Activated naive CD8-positive, alpha-beta T cell (primary cell): ENCODE results near the gene FAHD1.

ENCODE experiments used
- H3K27ac Mint-ChIP-seq: one replicate; pipeline ENCODE4 v1.8.0; 2021; ENCODE audit warnings: mixed read lengths
- H3K27me3 Mint-ChIP-seq: one replicate; pipeline ENCODE4 v1.8.0; 2021; ENCODE audit warnings: mixed read lengths
- H3K36me3 Mint-ChIP-seq: one replicate; pipeline ENCODE4 v1.8.0; 2021; ENCODE audit warnings: mixed read lengths
- H3K4me1 Mint-ChIP-seq: one replicate; pipeline ENCODE4 v1.8.0; 2021; ENCODE audit warnings: low read depth, mixed read lengths
- H3K4me3 Mint-ChIP-seq: one replicate; pipeline ENCODE4 v1.8.0; 2021; ENCODE audit warnings: mild to moderate bottlenecking, mixed read lengths
- H3K9me3 Mint-ChIP-seq: one replicate; pipeline ENCODE4 v1.8.0; 2021; ENCODE audit warnings: low read depth, mixed read lengths

Gene FAHD1

DNA sequence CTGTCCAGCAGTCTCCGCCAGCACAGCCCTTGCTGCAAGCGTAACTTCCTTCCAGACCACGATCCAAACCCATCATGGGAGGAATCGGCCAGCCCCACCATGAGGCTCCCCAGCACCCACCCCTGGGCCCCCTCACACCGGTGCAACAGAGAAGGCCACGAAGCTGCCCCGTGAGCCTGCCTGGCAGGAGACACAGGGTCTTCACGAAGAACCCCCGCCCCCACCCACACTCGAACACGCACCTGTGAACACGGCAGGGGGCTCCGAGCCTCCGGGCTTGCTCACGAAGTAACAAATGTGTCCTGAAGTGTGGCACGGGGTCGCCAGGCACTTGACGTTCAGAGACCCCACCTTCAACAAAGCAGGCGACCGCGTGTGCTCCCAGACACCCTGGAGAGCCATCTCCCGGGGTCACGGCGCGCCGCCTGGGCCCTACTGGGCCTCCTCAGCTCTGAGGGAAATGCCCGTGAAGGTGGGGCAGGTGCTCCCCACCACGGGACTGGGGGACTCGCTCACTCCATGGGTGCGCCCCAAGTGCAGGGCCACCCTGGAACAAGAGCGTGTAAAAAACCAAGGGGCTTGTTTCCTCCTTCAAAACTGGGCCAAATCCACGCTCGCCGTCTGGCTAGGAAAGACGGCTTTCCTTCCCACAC is 8.0 kb upstream of the FAHD1 start:
- Mint-ChIP-seq H3K36me3 (no peaks in the 10 kb centered on the region), H3K4me1 (peaks cover 4% of the 10 kb centered on the region), H3K27ac (no peak overlapping the region), H3K4me3 (no peak overlapping the region), H3K9me3 (no peaks in the 10 kb centered on the region), H3K27me3 (no peaks in the 10 kb centered on the region)

DNA sequence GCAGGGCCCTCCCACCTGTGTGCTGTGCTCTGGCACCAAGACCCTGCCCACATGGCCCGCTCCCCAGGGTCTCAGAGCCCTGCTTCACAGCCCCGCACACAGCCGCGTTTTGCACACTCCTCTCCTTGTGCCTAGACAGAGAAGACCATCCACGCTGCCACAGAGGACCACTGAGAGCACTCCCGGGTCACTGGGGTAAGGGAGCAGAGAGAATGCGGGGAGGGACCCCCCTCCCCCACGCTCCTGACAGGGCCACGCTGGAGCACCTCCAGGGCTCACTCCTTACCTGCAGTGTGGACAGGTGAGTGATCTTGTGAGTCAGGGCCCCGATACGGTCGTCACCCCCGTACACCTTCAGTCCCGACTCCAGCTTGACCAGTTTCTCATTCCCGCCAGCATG is 7.4 kb upstream of the FAHD1 start:
- H3K9me3 Mint-ChIP-seq, result no peaks in the 10 kb centered on the region
- H3K4me1 Mint-ChIP-seq, result peaks cover 10% of the 10 kb centered on the region
- H3K4me3 Mint-ChIP-seq, result no peak overlapping the region
- H3K36me3 Mint-ChIP-seq, result no peaks in the 10 kb centered on the region
- no peak overlapping the region for H3K27ac Mint-ChIP-seq
- H3K27me3 Mint-ChIP-seq, result no peaks in the 10 kb centered on the region

DNA sequence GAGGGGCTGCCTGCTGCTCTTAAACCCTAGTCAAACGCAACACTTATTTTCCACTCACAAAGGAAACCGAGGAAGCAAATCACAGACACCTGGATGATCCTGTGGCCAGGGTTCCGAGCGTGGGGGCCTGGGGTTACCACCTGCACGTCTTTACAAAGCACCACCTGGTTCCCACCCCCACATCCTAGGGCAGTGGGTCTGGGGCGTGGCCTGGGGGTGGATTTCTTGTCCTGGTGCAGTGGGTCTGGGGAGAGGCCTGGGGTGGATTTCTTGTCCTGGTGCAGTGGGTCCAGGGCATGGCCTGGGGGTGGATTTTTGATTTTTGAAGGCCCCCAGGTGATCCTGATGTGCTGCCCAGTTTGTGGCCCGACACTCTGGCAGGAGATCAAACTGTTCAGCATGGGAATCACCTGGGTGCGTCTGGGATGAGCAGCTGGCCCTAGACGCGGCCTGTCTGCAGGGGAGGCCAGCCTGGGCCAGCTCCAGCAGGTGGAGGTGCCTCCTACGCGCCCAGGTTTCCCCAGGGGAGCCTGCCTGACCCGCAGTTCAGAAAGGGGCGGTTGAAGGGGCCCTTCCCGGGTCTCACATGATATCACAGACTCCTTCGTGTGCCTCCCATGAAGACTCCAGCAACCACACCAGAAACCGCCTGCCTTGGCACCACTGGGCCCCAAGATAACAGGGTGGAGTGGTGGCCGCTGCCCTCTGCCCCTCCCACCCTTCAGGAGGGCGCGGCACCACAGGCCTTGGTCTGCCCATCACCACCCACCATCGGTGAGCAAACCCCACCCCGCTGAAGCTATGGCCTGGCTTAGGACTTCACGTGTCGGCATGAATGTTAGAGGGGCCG is 6.7 kb upstream of the FAHD1 start:
- Mint-ChIP-seq H3K27me3 (no peaks in the 10 kb centered on the region), H3K36me3 (no peaks in the 10 kb centered on the region), H3K4me1 (peaks cover 15% of the 10 kb centered on the region), H3K27ac (no peak overlapping the region), H3K9me3 (no peaks in the 10 kb centered on the region), H3K4me3 (no peak overlapping the region)

- H3K27ac Mint-ChIP-seq, result no peak overlapping the region
- H3K36me3 Mint-ChIP-seq, result no peaks in the 10 kb centered on the region
Measured at GRCh38 chr16:1820946-1821290, 6.1 kb upstream of the FAHD1 start.

GRCh38 chr16:1821861-1822611 is 5.0 kb upstream of the FAHD1 start:
- no peaks in the 10 kb centered on the region for H3K27me3 Mint-ChIP-seq
- H3K4me1 Mint-ChIP-seq, result peaks cover 20% of the 10 kb centered on the region
- H3K9me3 Mint-ChIP-seq, result no peaks in the 10 kb centered on the region
- no peak overlapping the region for H3K4me3 Mint-ChIP-seq
- H3K27ac Mint-ChIP-seq, result no peak overlapping the region
- H3K36me3 Mint-ChIP-seq, result no peaks in the 10 kb centered on the region

More at GRCh38 chr16:1820946-1821290, 6.1 kb upstream of the FAHD1 start:
- H3K9me3 Mint-ChIP-seq, result no peaks in the 10 kb centered on the region
- no peaks in the 10 kb centered on the region for H3K27me3 Mint-ChIP-seq
- no peak overlapping the region for H3K4me3 Mint-ChIP-seq
- H3K4me1 Mint-ChIP-seq, result peaks cover 20% of the 10 kb centered on the region

DNA sequence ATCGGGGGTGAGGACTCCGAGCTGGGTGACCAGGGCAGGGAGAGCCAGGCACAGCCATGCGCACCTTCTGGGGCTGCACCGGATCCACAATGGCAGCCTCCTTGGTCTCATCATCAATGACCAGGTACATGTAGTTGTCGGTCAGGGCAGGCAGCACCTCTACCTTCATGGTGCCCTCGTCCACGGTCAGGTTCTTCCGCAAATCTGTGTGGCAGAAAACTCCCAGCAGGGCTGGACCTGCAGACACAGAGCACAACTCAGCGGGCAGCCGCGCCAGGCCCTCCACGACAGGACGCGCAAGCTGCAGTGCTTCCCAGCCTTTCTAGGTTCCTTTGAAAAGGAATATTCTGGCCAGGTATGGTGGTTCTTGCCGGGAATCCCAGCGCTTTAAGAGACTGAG is 4.2 kb upstream of the FAHD1 start:
- peaks cover 25% of the 10 kb centered on the region for H3K4me1 Mint-ChIP-seq
- no peaks in the 10 kb centered on the region for H3K27me3 Mint-ChIP-seq
- H3K9me3 Mint-ChIP-seq, result no peaks in the 10 kb centered on the region
- no peaks in the 10 kb centered on the region for H3K36me3 Mint-ChIP-seq
- H3K4me3 Mint-ChIP-seq, result no peak overlapping the region
- H3K27ac Mint-ChIP-seq, result no peak overlapping the region

GRCh38 chr16:1823821-1824220 is 3.2 kb upstream of the FAHD1 start:
- peaks cover 33% of the 10 kb centered on the region for H3K4me1 Mint-ChIP-seq
- no peaks in the 10 kb centered on the region for H3K9me3 Mint-ChIP-seq
- H3K4me3 Mint-ChIP-seq, result no peak overlapping the region

DNA sequence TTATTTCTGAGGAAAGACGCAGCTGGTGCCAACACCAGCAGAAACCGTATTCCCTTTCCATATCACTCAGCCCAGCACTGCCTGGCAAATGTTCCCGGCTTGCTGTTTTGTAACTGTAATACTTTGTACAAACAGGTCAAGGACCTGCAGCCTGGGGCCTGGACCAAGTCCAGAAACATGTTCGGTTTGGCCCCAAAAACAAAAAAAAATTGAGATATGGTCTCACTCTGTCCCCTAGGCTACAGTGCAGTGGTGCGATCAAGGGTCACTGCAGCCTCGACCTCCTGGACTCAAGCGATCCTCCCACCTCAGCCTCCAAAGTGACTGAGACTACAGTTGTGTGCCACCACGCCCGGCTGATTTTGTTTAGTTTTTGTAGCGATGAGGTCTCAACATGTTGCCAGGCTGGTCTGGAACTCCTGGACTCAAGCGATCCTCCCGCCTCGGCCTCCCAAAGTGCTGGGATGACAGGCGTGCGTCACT is 1.6 kb upstream of the FAHD1 start:
- no peaks in the 10 kb centered on the region for H3K36me3 Mint-ChIP-seq
- no peaks in the 10 kb centered on the region for H3K9me3 Mint-ChIP-seq
- H3K4me3 Mint-ChIP-seq, result peak overlapping the region; percentile 87
- H3K4me1 Mint-ChIP-seq, result peaks cover 45% of the 10 kb centered on the region
- H3K27ac Mint-ChIP-seq, result peak overlapping the region; percentile 75
- H3K27me3 Mint-ChIP-seq, result no peaks in the 10 kb centered on the region

More at GRCh38 chr16:1823821-1824220, 3.2 kb upstream of the FAHD1 start:
- Mint-ChIP-seq H3K27me3 (no peaks in the 10 kb centered on the region), H3K36me3 (no peaks in the 10 kb centered on the region), H3K27ac (peak overlapping the region; percentile 61)

GRCh38 chr16:1825864-1826690 is 929 bp upstream of the FAHD1 start:
- peaks cover 47% of the 10 kb centered on the region for H3K4me1 Mint-ChIP-seq
- no peaks in the 10 kb centered on the region for H3K36me3 Mint-ChIP-seq
- H3K27ac Mint-ChIP-seq, result peak overlapping the region; percentile 75
- H3K4me3 Mint-ChIP-seq, result peak overlapping the region; percentile 87
- H3K9me3 Mint-ChIP-seq, result no peaks in the 10 kb centered on the region
- H3K27me3 Mint-ChIP-seq, result no peaks in the 10 kb centered on the region

DNA sequence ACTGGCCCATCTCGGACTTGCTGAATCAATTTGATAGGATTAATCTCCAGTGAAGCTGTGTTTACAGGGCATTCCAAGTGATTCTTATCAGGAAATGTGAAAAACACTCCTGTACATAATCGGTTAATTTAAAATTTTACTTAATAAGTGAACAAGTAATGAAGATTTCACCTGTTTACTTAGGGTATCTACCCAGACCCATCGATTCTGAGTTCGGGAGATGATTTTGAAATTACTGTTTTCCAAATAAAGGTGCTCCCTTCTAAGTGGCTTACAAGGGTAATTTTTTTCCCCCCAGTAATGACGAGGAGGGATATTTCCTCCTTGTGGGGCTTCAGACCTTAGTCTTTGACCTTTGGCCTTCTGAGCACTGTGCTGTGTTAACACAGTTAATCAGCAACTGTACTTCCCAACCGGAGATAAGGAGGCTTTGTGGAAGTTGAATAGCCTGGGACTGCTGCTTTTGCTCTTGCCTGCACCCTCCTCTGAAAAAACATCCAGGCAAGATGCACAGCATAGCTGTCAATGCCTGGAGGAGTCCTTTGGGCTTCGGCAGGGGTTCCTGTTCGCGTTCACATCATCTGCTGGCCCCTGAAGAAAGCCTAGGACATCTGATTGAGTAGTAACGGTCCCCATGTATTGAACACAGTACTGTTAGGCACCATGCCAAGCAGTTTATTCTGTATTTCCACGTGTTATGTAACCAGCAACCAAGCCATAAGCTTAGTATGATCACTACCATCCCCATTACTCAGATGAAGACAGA is 1.8 kb downstream of the FAHD1 start:
- H3K27me3 Mint-ChIP-seq, result no peaks in the 10 kb centered on the region
- H3K4me1 Mint-ChIP-seq, result peaks cover 45% of the 10 kb centered on the region
- H3K9me3 Mint-ChIP-seq, result no peaks in the 10 kb centered on the region
- H3K4me3 Mint-ChIP-seq, result peak overlapping the region; percentile 73
- peak overlapping the region; percentile 64 for H3K27ac Mint-ChIP-seq
- no peaks in the 10 kb centered on the region for H3K36me3 Mint-ChIP-seq

DNA sequence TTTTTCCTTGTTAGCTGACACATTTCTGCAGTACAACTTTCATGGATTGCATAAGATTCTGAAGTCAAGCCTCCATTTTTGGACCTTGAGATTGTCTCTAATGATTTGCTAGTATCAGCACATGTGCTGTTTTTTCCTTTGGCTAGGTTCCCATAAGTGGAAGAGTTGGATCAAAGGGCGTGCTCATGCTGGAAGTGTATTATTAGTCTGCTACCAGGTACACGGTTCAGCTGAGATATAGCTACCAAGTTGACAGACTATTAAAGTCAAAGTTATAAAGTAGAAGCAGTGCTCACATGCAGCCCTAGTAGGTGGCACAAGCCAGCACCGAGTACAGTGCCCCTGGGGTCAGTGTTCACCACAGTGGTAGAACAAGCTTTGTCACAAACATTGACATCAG is 3.2 kb downstream of the FAHD1 start:
- H3K4me3 Mint-ChIP-seq, result no peak overlapping the region
- peak overlapping the region; percentile 34 for H3K27ac Mint-ChIP-seq
- H3K27me3 Mint-ChIP-seq, result no peaks in the 10 kb centered on the region
- no peaks in the 10 kb centered on the region for H3K36me3 Mint-ChIP-seq
- H3K9me3 Mint-ChIP-seq, result no peaks in the 10 kb centered on the region
- H3K4me1 Mint-ChIP-seq, result peaks cover 33% of the 10 kb centered on the region

- Mint-ChIP-seq H3K9me3 (no peaks in the 10 kb centered on the region), H3K4me3 (no peak overlapping the region), H3K36me3 (no peaks in the 10 kb centered on the region), H3K4me1 (peaks cover 28% of the 10 kb centered on the region), H3K27me3 (no peaks in the 10 kb centered on the region), H3K27ac (no peak overlapping the region)
Measured at GRCh38 chr16:1831186-1832075, 4.4 kb downstream of the FAHD1 start.

GRCh38 chr16:1832838-1833454 is 5.9 kb downstream of the FAHD1 start:
- Mint-ChIP-seq H3K27ac (no peak overlapping the region), H3K4me1 (peaks cover 21% of the 10 kb centered on the region), H3K9me3 (no peaks in the 10 kb centered on the region), H3K27me3 (no peaks in the 10 kb centered on the region), H3K4me3 (no peak overlapping the region), H3K36me3 (no peaks in the 10 kb centered on the region)
